ENCODE data around the gene SLC10A7. TPM values are rescaled to one million over a fixed set of nuclear protein-coding genes. Genes with fewer than 3 reads are reported as not detected.
A peak's percentile ranks its signal among the peaks of the same experiment; 100 is the strongest.

SLC10A7 gene
- total RNA-seq, 1 donor: 9.0 TPM

DNA sequence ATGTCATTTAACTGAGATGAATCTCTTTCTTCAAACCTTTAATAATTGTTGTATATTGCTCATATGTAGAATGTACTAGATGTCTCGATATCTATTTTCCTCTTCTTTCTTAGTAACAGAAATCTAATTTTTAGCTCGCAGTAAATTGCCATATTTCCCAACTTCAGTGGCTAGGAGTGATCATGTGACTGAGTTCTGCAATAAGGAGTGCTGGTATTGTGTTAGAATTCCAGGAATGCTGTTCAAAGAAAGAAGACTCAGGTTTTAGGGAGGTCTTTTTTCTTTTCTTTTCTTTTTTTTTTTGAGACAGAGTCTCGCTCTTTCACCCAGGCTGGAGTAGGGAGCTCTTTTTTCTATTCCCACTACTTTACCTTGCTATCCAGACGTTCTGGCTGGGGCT lies 81.7 kb downstream of the SLC10A7 start:
- Histone ChIP-seq H3K4me1 (ENCODE audit: insufficient read depth, low read length) (peaks cover 15% of the 10 kb centered on the region), H4K20me1 (ENCODE audit: insufficient read depth, low read length) (no peaks in the 10 kb centered on the region), H3K27me3 (ENCODE audit: insufficient read depth, low read length) (no peaks in the 10 kb centered on the region), H3K4me2 (ENCODE audit: insufficient read depth, low read length) (no peak overlapping the region), H3K9me3 (ENCODE audit: low read depth, low read length) (no peaks in the 10 kb centered on the region), H3K36me3 (ENCODE audit: insufficient read depth, low read length) (no peaks in the 10 kb centered on the region), H3K27ac (ENCODE audit: low read depth, low read length) (no peak overlapping the region), H3K4me3 (ENCODE audit: insufficient read depth, low read length) (no peak overlapping the region), H2AFZ (ENCODE audit: low read length) (no peak overlapping the region), H3K79me2 (ENCODE audit: insufficient read depth, low read length) (no peaks in the 10 kb centered on the region)
- TF ChIP-seq, protein P1, sequence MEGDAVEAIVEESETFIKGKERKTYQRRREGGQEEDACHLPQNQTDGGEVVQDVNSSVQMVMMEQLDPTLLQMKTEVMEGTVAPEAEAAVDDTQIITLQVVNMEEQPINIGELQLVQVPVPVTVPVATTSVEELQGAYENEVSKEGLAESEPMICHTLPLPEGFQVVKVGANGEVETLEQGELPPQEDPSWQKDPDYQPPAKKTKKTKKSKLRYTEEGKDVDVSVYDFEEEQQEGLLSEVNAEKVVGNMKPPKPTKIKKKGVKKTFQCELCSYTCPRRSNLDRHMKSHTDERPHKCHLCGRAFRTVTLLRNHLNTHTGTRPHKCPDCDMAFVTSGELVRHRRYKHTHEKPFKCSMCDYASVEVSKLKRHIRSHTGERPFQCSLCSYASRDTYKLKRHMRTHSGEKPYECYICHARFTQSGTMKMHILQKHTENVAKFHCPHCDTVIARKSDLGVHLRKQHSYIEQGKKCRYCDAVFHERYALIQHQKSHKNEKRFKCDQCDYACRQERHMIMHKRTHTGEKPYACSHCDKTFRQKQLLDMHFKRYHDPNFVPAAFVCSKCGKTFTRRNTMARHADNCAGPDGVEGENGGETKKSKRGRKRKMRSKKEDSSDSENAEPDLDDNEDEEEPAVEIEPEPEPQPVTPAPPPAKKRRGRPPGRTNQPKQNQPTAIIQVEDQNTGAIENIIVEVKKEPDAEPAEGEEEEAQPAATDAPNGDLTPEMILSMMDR (IDR thresholded peaks at IDR 0.05; ENCODE audit: extremely low read depth, low read depth, low read length): no peak
- DNase-seq (ENCODE audit: insufficient read length, low spot score, missing footprints): no peak

DNA sequence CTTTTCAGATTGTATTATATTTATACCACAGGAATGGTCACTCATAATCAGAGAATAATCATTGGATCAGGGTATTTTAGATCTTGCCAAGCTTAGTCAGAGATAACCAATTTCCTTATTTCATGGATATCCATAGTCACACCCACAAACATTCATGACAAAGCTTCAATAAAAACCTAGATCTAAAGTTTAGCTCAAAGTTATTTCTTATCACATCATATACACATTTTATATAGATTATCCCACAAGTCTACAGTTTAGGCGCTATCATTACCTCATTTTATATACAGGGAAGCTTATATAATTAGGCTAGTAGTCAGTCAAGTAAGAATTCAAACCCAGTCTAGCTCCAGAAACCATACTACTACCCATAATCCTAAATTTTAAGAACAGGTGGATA lies 82.3 kb downstream of the SLC10A7 start:
- H3K9me3 ChIP-seq (ENCODE audit: low read depth, low read length): no peaks in the 10 kb centered on the region
- no peak overlapping the region for H2AFZ ChIP-seq (ENCODE audit: low read length)
- no peaks in the 10 kb centered on the region for H4K20me1 ChIP-seq (ENCODE audit: insufficient read depth, low read length)
- TF ChIP-seq, protein P1 (IDR thresholded peaks at IDR 0.05; ENCODE audit: extremely low read depth, low read depth, low read length): no peak
- H3K27me3 ChIP-seq (ENCODE audit: insufficient read depth, low read length): no peaks in the 10 kb centered on the region
- H3K4me3 ChIP-seq (ENCODE audit: insufficient read depth, low read length): no peak overlapping the region
- peaks cover 15% of the 10 kb centered on the region for H3K4me1 ChIP-seq (ENCODE audit: insufficient read depth, low read length)
- H3K36me3 ChIP-seq (ENCODE audit: insufficient read depth, low read length): no peaks in the 10 kb centered on the region
- no peaks in the 10 kb centered on the region for H3K79me2 ChIP-seq (ENCODE audit: insufficient read depth, low read length)
- no peak for DNase-seq (ENCODE audit: insufficient read length, low spot score, missing footprints)
- H3K27ac ChIP-seq (ENCODE audit: low read depth, low read length): no peak overlapping the region
- no peak overlapping the region for H3K4me2 ChIP-seq (ENCODE audit: insufficient read depth, low read length)

DNA sequence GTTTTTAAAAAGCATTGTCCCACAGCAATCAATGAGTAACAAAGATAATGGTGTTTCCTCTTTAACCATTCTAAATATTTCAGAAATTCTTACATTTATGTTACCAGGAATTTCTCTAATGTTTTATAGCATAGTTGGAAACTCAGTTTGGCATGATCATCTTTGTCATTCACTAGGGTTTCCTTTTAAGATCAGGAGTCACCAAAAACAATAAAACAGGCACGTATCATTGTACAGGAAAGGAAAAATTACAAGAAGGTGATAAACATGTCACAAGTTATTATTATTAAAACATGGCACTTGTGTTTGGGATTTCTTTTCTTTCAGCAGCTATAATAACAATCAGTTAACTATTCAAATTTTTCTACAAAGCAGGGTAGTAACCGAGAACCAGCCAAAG lies 84.0 kb downstream of the SLC10A7 start:
- Histone ChIP-seq H4K20me1 (ENCODE audit: insufficient read depth, low read length) (no peaks in the 10 kb centered on the region), H3K4me3 (ENCODE audit: insufficient read depth, low read length) (no peak overlapping the region)

DNA sequence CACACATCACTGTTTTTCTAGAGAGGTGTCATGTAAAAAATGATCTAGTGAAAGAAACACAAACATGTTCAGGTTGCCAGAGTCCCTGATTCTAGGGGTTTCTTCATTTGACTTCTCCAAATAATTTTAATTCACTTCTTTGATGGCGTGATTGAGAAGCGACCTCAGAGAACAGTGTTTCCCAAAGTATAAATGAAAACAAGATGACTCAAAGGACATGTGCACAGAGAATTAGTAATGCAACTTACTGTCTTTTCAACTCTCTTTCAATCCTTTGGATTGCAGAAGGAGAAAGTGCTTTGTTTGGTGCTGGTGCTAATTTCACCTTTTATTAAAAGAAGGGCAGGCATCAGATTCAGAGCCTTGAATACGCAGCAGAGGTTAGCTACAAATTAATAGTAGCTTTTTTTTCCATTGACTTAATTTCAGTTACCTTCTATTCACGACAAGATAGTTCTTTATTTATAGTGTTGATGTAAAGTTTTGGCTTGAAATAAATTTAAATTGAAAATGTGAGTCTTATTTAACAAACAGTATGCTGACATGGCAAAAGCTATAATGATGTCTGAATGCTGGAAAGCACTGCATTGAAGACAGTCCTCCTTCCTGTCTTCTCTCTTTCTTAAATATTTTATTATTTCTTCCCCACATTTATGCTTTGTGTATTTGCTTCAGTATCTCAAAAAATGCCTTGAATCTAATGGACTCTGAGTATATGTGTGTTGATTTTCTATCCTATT lies 85.1 kb downstream of the SLC10A7 start:
- H3K4me2 ChIP-seq (ENCODE audit: insufficient read depth, low read length): no peak overlapping the region
- H3K27ac ChIP-seq (ENCODE audit: low read depth, low read length): no peak overlapping the region
- H3K4me3 ChIP-seq (ENCODE audit: insufficient read depth, low read length): no peak overlapping the region
- H3K27me3 ChIP-seq (ENCODE audit: insufficient read depth, low read length): no peaks in the 10 kb centered on the region
- H2AFZ ChIP-seq (ENCODE audit: low read length): peak overlapping the region; percentile 17
- TF ChIP-seq, protein P1 (IDR thresholded peaks at IDR 0.05; ENCODE audit: extremely low read depth, low read depth, low read length): no peak
- no peaks in the 10 kb centered on the region for H3K36me3 ChIP-seq (ENCODE audit: insufficient read depth, low read length)
- no peaks in the 10 kb centered on the region for H3K79me2 ChIP-seq (ENCODE audit: insufficient read depth, low read length)
- H4K20me1 ChIP-seq (ENCODE audit: insufficient read depth, low read length): no peaks in the 10 kb centered on the region
- no peaks in the 10 kb centered on the region for H3K9me3 ChIP-seq (ENCODE audit: low read depth, low read length)
- DNase-seq (ENCODE audit: insufficient read length, low spot score, missing footprints): peak; percentile 56
- peaks cover 3% of the 10 kb centered on the region for H3K4me1 ChIP-seq (ENCODE audit: insufficient read depth, low read length)

More for the DNA sequence above, 84.0 kb downstream of the SLC10A7 start:
- no peaks in the 10 kb centered on the region for H3K79me2 ChIP-seq (ENCODE audit: insufficient read depth, low read length)
- no peak for DNase-seq (ENCODE audit: insufficient read length, low spot score, missing footprints)
- no peaks in the 10 kb centered on the region for H3K27me3 ChIP-seq (ENCODE audit: insufficient read depth, low read length)
- H3K36me3 ChIP-seq (ENCODE audit: insufficient read depth, low read length): no peaks in the 10 kb centered on the region
- H3K4me2 ChIP-seq (ENCODE audit: insufficient read depth, low read length): no peak overlapping the region
- H2AFZ ChIP-seq (ENCODE audit: low read length): no peak overlapping the region
- H3K4me1 ChIP-seq (ENCODE audit: insufficient read depth, low read length): peaks cover 10% of the 10 kb centered on the region
- H3K9me3 ChIP-seq (ENCODE audit: low read depth, low read length): no peaks in the 10 kb centered on the region
- H3K27ac ChIP-seq (ENCODE audit: low read depth, low read length): no peak overlapping the region
- TF ChIP-seq, protein P1 (IDR thresholded peaks at IDR 0.05; ENCODE audit: extremely low read depth, low read depth, low read length): no peak
